CD8-positive, alpha-beta memory T cell (primary cell): ENCODE data around the gene COX7A2. TPM values are rescaled to one million over a fixed set of nuclear protein-coding genes. Genes with fewer than 3 reads are reported as not detected.
A peak's percentile ranks its signal among the peaks of the same experiment; 100 is the strongest.

Experiments used
- CTCF ChIA-PET: fragments of 350-600 bp; sonication (Branson Sonifier 250); formaldehyde crosslinking; loops from one replicate; lab custom pipeline; 2021; ENCODE audit warnings: antibody characterized with exemption; lab: Charles Lee
- POLR2A ChIA-PET: fragments of 350-600 bp; sonication (Branson Sonifier 250); formaldehyde crosslinking; loops from one replicate; lab custom pipeline; 2021; ENCODE audit warnings: antibody characterized with exemption; lab: Charles Lee
- DNase-seq, 5 donors: peaks; one replicate each; pipeline versions ENCODE4 v3.0.0 to v3.0.0-alpha.2; 2020 to 2022; ENCODE audit warnings: mixed read lengths in 1 of 5
- H3K27ac ChIP-seq: one replicate; pipeline ENCODE4 v1.7.0; 2013; ENCODE audit warnings: low read depth, mild to moderate bottlenecking, low read length, moderate library complexity
- H3K27me3 ChIP-seq: 2 replicates; pipeline ENCODE4 v1.7.0; 2013; ENCODE audit warnings: low read length, mild to moderate bottlenecking; ENCODE audit not compliant: insufficient read depth, poor library complexity, severe bottlenecking
- H3K36me3 ChIP-seq: 2 replicates; pipeline ENCODE4 v1.7.0; 2013; ENCODE audit warnings: mild to moderate bottlenecking, low read length, moderate library complexity; ENCODE audit not compliant: insufficient read depth
- H3K4me1 ChIP-seq: 2 replicates; pipeline ENCODE4 v1.7.0; 2013; ENCODE audit warnings: mild to moderate bottlenecking, low read length, moderate library complexity; ENCODE audit not compliant: insufficient read depth
- H3K4me3 ChIP-seq: 2 replicates; pipeline ENCODE4 v1.7.0; 2013; ENCODE audit warnings: mild to moderate bottlenecking, low read length
- H3K9me3 ChIP-seq: 2 replicates; pipeline ENCODE4 v1.7.0; 2013; ENCODE audit warnings: mild to moderate bottlenecking, low read length
- H3K27ac Mint-ChIP-seq, 8 donors: one replicate each; pipeline ENCODE4 v1.8.0; 2020 to 2021; ENCODE audit warnings: mixed read lengths in 8 of 8, mild to moderate bottlenecking in 6 of 8, inconsistent platforms in 3 of 8, moderate library complexity in 3 of 8
- H3K27me3 Mint-ChIP-seq, 2 donors: one replicate each; pipeline ENCODE4 v1.8.0; 2020 to 2021; ENCODE audit warnings: mixed read lengths in 2 of 2, mild to moderate bottlenecking in 1 of 2, moderate library complexity in 1 of 2
- H3K36me3 Mint-ChIP-seq, 3 donors: one replicate each; pipeline ENCODE4 v1.8.0; 2020 to 2021; ENCODE audit warnings: mixed read lengths in 3 of 3, inconsistent platforms in 1 of 3, mild to moderate bottlenecking in 1 of 3
- H3K4me1 Mint-ChIP-seq, 3 donors: one replicate each; pipeline ENCODE4 v1.8.0; 2020 to 2021; ENCODE audit warnings: mixed read lengths in 3 of 3, inconsistent platforms in 1 of 3, mild to moderate bottlenecking in 1 of 3
- H3K4me3 Mint-ChIP-seq, 7 donors: one replicate each; pipeline ENCODE4 v1.8.0; 2020 to 2021; ENCODE audit warnings: mixed read lengths in 7 of 7, mild to moderate bottlenecking in 6 of 7, moderate library complexity in 4 of 7, inconsistent platforms in 2 of 7
- H3K9me3 Mint-ChIP-seq, 5 donors: one replicate each; pipeline ENCODE4 v1.8.0; 2020 to 2022; ENCODE audit warnings: mixed read lengths in 5 of 5, mild to moderate bottlenecking in 3 of 5, moderate library complexity in 2 of 5, inconsistent platforms in 1 of 5
- polyA plus RNA-seq: library from polyadenylated mRNA; unstranded; fragments of 300-500 nt; fragmentation: Illumina TruSeq; gene quantifications from one replicate; pipeline ENCODE4 v1.2.3, GENCODE V29; 2021
- total RNA-seq, 2 experiments: library from RNA; stranded (reverse); gene quantifications; one replicate each; pipeline ENCODE4 v1.2.3, GENCODE V29; 2021

Gene COX7A2
- total and polyA plus RNA-seq, 3 experiments from 2014 or later = 504 to 853 (median 527) TPM

- ChIA-PET POLR2A (no interaction called here), CTCF (no interaction called here)
- Histone ChIP-seq H3K4me1 (no peaks in the 10 kb centered on the region), H3K27ac (no peak overlapping the region), H3K4me3 (no peak overlapping the region), H3K9me3 (no peaks in the 10 kb centered on the region), H3K27me3 (no peaks in the 10 kb centered on the region), H3K36me3 (no peaks in the 10 kb centered on the region)
- Mint-ChIP-seq H3K27ac (peak overlapping the region in 1 of 8 donors; percentile 23), H3K27me3 (peaks cover 0 to 18% of the 10 kb centered on the region in 2 donors), H3K9me3 (no peaks in the 10 kb centered on the region), H3K4me3 (no peak overlapping the region), H3K36me3 (peaks cover 0 to 12% (median 6%) of the 10 kb centered on the region in 3 donors), H3K4me1 (peaks cover under 1 to 1% (median under 1%) of the 10 kb centered on the region in 3 donors)
- DNase-seq = no peak
Measured at GRCh38 chr6:75249837-75250236, 6.2 kb upstream of the COX7A2 start.

- Histone ChIP-seq H3K36me3 (no peaks in the 10 kb centered on the region), H3K9me3 (no peaks in the 10 kb centered on the region), H3K27ac (no peak overlapping the region), H3K27me3 (no peaks in the 10 kb centered on the region), H3K4me1 (peaks cover 5% of the 10 kb centered on the region), H3K4me3 (no peak overlapping the region)
- Mint-ChIP-seq H3K27me3 (peaks cover 4 to 20% of the 10 kb centered on the region in 2 donors), H3K4me1 (peaks cover 20 to 26% (median 25%) of the 10 kb centered on the region in 3 donors), H3K36me3 (peaks cover 2 to 10% (median 7%) of the 10 kb centered on the region in 3 donors), H3K4me3 (peak overlapping the region in 1 of 7 donors; percentile 69), H3K27ac (no peak overlapping the region), H3K9me3 (no peaks in the 10 kb centered on the region)
- ChIA-PET POLR2A (no interaction called here), CTCF (no interaction called here)
- no peak for DNase-seq
Measured at GRCh38 chr6:75246386-75246785, 2.8 kb upstream of the COX7A2 start.

- no peaks in the 10 kb centered on the region for H3K36me3 ChIP-seq
- H3K4me3 Mint-ChIP-seq = peak overlapping the region; percentile 97 to 99 (median 98)
- CTCF ChIA-PET = interaction anchor here (1.1 to 2.9 kb wide), 4 partner anchors 9 to 42 kb away, joined by 3 to 12 read pairs (median 7); partner anchors contain the start of gene TMEM30A
- no peaks in the 10 kb centered on the region for H3K9me3 Mint-ChIP-seq
- H3K27ac ChIP-seq = peak overlapping the region; percentile 84
- H3K27me3 ChIP-seq = no peaks in the 10 kb centered on the region
- peaks cover 5% of the 10 kb centered on the region for H3K4me1 ChIP-seq
- no peaks in the 10 kb centered on the region for H3K9me3 ChIP-seq
- H3K27me3 Mint-ChIP-seq = peaks cover 4 to 20% of the 10 kb centered on the region in 2 donors
- peaks cover 5 to 29% (median 7%) of the 10 kb centered on the region in 3 donors for H3K36me3 Mint-ChIP-seq
- H3K27ac Mint-ChIP-seq = peak overlapping the region; percentile 95 to 100 (median 99)
- no peak for DNase-seq
- POLR2A ChIA-PET = interaction anchor here (1.0 to 2.1 kb wide), 4 partner anchors 41 to 1782 kb away, joined by 3 to 10 read pairs (median 6); partner anchors contain the start of genes MTO1, SENP6 and TMEM30A
- H3K4me3 ChIP-seq = peak overlapping the region; percentile 83
- peaks cover 27 to 45% (median 34%) of the 10 kb centered on the region in 3 donors for H3K4me1 Mint-ChIP-seq
Measured at GRCh38 chr6:75244063-75244584, 523 bp upstream of the COX7A2 start.

GRCh38 chr6:75236630-75237029, 7.0 kb downstream of the COX7A2 start:
- Histone ChIP-seq H3K4me3 (no peak overlapping the region), H3K4me1 (no peaks in the 10 kb centered on the region), H3K27ac (no peak overlapping the region), H3K27me3 (no peaks in the 10 kb centered on the region), H3K36me3 (peaks cover 4% of the 10 kb centered on the region), H3K9me3 (no peaks in the 10 kb centered on the region)
- Mint-ChIP-seq H3K27me3 (no peaks in the 10 kb centered on the region), H3K27ac (peak overlapping the region in 3 of 8 donors; percentile 7 to 42 (median 37)), H3K4me1 (peaks cover 9 to 23% (median 11%) of the 10 kb centered on the region in 3 donors), H3K9me3 (no peaks in the 10 kb centered on the region), H3K4me3 (no peak overlapping the region), H3K36me3 (peaks cover 0 to 56% (median 4%) of the 10 kb centered on the region in 3 donors)
- DNase-seq = no peak
- ChIA-PET POLR2A (no interaction called here), CTCF (no interaction called here)

GRCh38 chr6:75235271-75235670, 8.3 kb downstream of the COX7A2 start:
- Mint-ChIP-seq H3K27ac (peak overlapping the region in 5 of 8 donors; percentile 8 to 75 (median 30)), H3K9me3 (no peaks in the 10 kb centered on the region), H3K4me1 (peaks cover 0 to 12% (median 0%) of the 10 kb centered on the region in 3 donors), H3K36me3 (peaks cover 0 to 46% (median 0%) of the 10 kb centered on the region in 3 donors), H3K4me3 (no peak overlapping the region), H3K27me3 (no peaks in the 10 kb centered on the region)
- no peaks in the 10 kb centered on the region for H3K4me1 ChIP-seq
- POLR2A ChIA-PET = no interaction called here
- H3K27ac ChIP-seq = no peak overlapping the region
- H3K9me3 ChIP-seq = no peaks in the 10 kb centered on the region
- H3K27me3 ChIP-seq = no peaks in the 10 kb centered on the region
- no peak for DNase-seq
- H3K36me3 ChIP-seq = peaks cover 4% of the 10 kb centered on the region
- H3K4me3 ChIP-seq = no peak overlapping the region
- CTCF ChIA-PET = interaction anchor here (1.0 to 1.1 kb wide), 2 partner anchors 9 to 24 kb away, joined by 3 to 5 read pairs; partner anchors contain the start of gene COX7A2

- ChIA-PET CTCF (interaction anchor here (1.1 kb wide), 1 partner anchor 10 kb away, joined by 3 read pairs; the partner anchor contains the start of gene COX7A2), POLR2A (no interaction called here)
- Histone ChIP-seq H3K4me3 (no peak overlapping the region), H3K9me3 (no peaks in the 10 kb centered on the region), H3K4me1 (no peaks in the 10 kb centered on the region), H3K36me3 (peaks cover 4% of the 10 kb centered on the region), H3K27me3 (no peaks in the 10 kb centered on the region), H3K27ac (no peak overlapping the region)
- Mint-ChIP-seq H3K36me3 (peaks cover 0 to 37% (median 0%) of the 10 kb centered on the region in 3 donors), H3K4me1 (peaks cover 0 to 4% (median 0%) of the 10 kb centered on the region in 3 donors), H3K9me3 (no peaks in the 10 kb centered on the region), H3K27me3 (no peaks in the 10 kb centered on the region), H3K27ac (no peak overlapping the region), H3K4me3 (no peak overlapping the region)
- no peak for DNase-seq
Measured at GRCh38 chr6:75234126-75234865, 9.3 kb downstream of the COX7A2 start.

- H3K4me1 ChIP-seq = no peaks in the 10 kb centered on the region
- no peak overlapping the region for H3K27ac ChIP-seq
- Mint-ChIP-seq H3K27me3 (no peaks in the 10 kb centered on the region), H3K4me3 (no peak overlapping the region), H3K4me1 (no peaks in the 10 kb centered on the region), H3K36me3 (peaks cover 0 to 30% (median 0%) of the 10 kb centered on the region in 3 donors), H3K27ac (no peak overlapping the region), H3K9me3 (no peaks in the 10 kb centered on the region)
- ChIA-PET POLR2A (no interaction called here), CTCF (no interaction called here)
- H3K9me3 ChIP-seq = no peaks in the 10 kb centered on the region
- no peaks in the 10 kb centered on the region for H3K27me3 ChIP-seq
- H3K36me3 ChIP-seq = peaks cover 4% of the 10 kb centered on the region
- H3K4me3 ChIP-seq = no peak overlapping the region
- no peak for DNase-seq
Measured at GRCh38 chr6:75233092-75233615, 10.4 kb downstream of the COX7A2 start.
